Measurements from ENCODE around the gene PHACTR3. TPM values are rescaled to one million over a fixed set of nuclear protein-coding genes. Genes with fewer than 3 reads are reported as not detected.

Gene PHACTR3
- total RNA-seq, 1 donor from 2014 or later = not detected

DNA sequence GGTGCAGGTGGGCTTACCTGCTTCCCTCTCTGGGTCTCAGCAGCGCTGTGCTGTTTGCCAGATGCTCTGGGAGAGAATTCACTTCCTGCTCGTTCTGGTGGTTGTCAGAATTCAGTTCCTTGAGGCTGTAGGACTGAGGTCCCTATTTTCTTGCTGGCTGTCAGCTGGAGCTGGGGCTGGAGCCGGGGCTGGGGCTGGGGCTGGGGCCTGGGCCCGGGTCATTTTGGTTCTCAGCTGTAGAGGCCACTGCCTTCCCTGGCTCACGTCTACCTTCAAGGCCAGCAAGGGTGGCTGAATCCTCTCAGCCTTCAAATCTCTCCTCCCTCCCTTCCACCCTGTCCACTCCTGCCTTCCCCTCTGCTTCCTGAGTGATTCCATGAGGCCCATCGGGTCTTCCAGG lies 16.8 kb upstream of the PHACTR3 start:
- TF ChIP-seq, protein P1, sequence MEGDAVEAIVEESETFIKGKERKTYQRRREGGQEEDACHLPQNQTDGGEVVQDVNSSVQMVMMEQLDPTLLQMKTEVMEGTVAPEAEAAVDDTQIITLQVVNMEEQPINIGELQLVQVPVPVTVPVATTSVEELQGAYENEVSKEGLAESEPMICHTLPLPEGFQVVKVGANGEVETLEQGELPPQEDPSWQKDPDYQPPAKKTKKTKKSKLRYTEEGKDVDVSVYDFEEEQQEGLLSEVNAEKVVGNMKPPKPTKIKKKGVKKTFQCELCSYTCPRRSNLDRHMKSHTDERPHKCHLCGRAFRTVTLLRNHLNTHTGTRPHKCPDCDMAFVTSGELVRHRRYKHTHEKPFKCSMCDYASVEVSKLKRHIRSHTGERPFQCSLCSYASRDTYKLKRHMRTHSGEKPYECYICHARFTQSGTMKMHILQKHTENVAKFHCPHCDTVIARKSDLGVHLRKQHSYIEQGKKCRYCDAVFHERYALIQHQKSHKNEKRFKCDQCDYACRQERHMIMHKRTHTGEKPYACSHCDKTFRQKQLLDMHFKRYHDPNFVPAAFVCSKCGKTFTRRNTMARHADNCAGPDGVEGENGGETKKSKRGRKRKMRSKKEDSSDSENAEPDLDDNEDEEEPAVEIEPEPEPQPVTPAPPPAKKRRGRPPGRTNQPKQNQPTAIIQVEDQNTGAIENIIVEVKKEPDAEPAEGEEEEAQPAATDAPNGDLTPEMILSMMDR (IDR thresholded peaks at IDR 0.05) = no peak
- Mint-ChIP-seq H3K4me3 (ENCODE audit: unreplicated experiment) (no peak overlapping the region), H3K27ac (ENCODE audit: unreplicated experiment) (no peak overlapping the region), H3K27me3 (ENCODE audit: low read depth) (peaks cover 32% of the 10 kb centered on the region), H3K36me3 (ENCODE audit: low read depth) (no peaks in the 10 kb centered on the region), H3K9me3 (ENCODE audit: low read depth) (no peaks in the 10 kb centered on the region), H3K4me1 (ENCODE audit: low read depth) (no peaks in the 10 kb centered on the region)
- no peak for DNase-seq (ENCODE audit: low spot score)

DNA sequence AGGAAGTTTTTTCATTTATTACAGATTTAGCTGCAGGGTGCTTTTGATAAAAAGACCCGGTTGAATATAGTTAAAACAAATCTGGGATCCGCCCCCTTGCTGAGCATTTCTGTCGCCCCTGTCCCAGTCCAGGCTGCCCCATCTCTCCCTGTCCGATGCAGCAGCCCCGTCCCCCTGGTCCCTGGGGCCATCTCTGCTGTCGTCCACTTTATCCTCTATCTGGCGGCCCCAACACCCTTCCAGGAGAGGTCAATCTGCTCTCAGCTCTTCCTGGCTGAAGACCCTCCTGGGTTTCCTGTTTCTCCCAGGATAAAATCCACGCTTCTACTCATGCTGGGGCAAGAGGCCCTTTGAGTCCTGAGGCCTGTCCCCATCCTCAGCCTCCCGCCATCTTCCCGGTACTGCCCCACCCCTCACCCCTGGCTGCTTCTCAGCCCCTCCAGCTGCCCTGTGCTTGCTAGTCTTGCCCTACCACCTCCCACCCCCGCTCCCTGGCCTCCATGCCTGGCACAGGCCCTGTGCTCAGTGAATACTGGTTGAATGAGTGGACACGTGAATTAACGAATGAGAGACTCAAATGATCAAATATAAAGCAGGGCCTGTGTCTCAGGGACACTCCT lies 16.0 kb upstream of the PHACTR3 start:
- H3K27me3 Mint-ChIP-seq (ENCODE audit: low read depth) = peaks cover 28% of the 10 kb centered on the region
- H3K27ac Mint-ChIP-seq (ENCODE audit: unreplicated experiment) = no peak overlapping the region
- no peaks in the 10 kb centered on the region for H3K9me3 Mint-ChIP-seq (ENCODE audit: low read depth)
- no peaks in the 10 kb centered on the region for H3K4me1 Mint-ChIP-seq (ENCODE audit: low read depth)
- no peak overlapping the region for H3K4me3 Mint-ChIP-seq (ENCODE audit: unreplicated experiment)
- H3K36me3 Mint-ChIP-seq (ENCODE audit: low read depth) = no peaks in the 10 kb centered on the region
- DNase-seq (ENCODE audit: low spot score) = no peak
- TF ChIP-seq, protein P1 (IDR thresholded peaks at IDR 0.05) = no peak

DNA sequence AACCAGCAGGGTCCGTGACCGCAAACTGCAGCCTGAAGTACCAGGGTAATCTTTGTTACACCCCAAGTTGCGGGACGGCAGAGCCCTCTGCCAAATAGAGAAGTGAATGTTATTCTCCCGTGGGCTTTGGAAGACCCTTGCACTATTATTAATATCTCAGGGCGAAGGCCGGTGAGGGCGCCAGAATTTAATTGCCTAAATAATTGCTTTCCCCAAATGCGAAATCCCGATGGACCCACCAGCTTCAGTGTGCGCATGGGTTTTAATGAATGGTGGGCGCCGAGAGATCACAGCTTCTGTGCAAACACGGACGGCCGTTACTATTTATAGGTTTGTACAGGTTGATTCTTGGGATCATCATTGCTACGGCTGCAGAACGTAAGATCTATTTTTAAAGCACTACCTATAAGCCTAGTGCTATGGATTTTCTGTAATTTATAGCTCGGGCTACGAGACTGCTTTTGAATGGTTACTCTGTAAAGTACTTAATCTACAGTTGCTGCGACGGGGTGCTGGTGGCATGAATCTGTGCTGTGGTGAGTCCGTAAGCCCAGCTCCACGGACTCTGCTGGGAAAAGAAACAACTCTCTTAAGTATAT lies 15.2 kb upstream of the PHACTR3 start:
- H3K36me3 Mint-ChIP-seq (ENCODE audit: low read depth) = no peaks in the 10 kb centered on the region
- no peaks in the 10 kb centered on the region for H3K4me1 Mint-ChIP-seq (ENCODE audit: low read depth)
- no peak overlapping the region for H3K27ac Mint-ChIP-seq (ENCODE audit: unreplicated experiment)
- peaks cover 29% of the 10 kb centered on the region for H3K27me3 Mint-ChIP-seq (ENCODE audit: low read depth)
- TF ChIP-seq, protein P1 (IDR thresholded peaks at IDR 0.05) = no peak
- no peak for DNase-seq (ENCODE audit: low spot score)
- no peaks in the 10 kb centered on the region for H3K9me3 Mint-ChIP-seq (ENCODE audit: low read depth)
- no peak overlapping the region for H3K4me3 Mint-ChIP-seq (ENCODE audit: unreplicated experiment)

DNA sequence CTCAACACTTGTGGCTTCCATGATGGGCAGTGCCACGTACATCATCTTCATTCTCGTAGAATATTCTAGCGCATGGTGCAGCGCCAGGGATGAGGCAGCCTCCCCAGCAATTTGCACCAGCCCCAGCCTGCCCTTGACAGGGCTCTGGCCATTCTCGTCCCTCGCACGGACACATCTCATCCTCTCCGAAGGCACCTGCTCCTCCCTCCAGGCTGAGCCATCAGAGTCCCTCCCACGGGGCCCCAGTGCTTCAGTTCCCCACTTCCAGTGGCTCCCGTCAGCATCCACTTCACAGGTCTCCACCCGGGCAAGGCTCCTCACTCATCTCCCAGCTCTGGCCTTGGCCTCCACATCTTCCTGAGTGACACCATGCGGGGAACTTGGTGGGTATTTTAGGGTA lies 13.3 kb upstream of the PHACTR3 start:
- H3K9me3 Mint-ChIP-seq (ENCODE audit: low read depth) = no peaks in the 10 kb centered on the region
- H3K4me1 Mint-ChIP-seq (ENCODE audit: low read depth) = no peaks in the 10 kb centered on the region
- no peak for DNase-seq (ENCODE audit: low spot score)
- peaks cover 33% of the 10 kb centered on the region for H3K27me3 Mint-ChIP-seq (ENCODE audit: low read depth)
- H3K27ac Mint-ChIP-seq (ENCODE audit: unreplicated experiment) = no peak overlapping the region
- H3K36me3 Mint-ChIP-seq (ENCODE audit: low read depth) = no peaks in the 10 kb centered on the region
- TF ChIP-seq, protein P1 (IDR thresholded peaks at IDR 0.05) = no peak
- no peak overlapping the region for H3K4me3 Mint-ChIP-seq (ENCODE audit: unreplicated experiment)

DNA sequence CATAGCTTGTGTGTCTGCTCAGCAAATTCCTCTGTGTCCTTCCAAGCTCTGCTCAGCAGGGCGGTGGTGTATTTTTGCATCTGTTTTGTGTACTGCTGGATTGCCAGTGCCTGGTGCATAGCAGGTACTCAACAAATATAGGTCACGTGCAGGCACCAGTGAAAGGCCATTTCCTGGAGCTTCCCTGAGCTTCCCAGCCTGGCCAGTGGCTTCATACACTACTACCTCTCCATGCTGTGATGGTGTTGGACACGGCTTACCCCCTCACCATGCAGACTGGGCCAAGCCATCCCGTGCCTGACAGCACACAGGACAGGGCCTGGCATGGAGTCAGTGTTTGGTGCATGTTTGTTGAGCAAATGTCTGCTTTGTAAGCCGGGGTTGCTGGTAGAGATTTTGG lies 7.7 kb upstream of the PHACTR3 start:
- Mint-ChIP-seq H3K36me3 (ENCODE audit: low read depth) (no peaks in the 10 kb centered on the region), H3K27me3 (ENCODE audit: low read depth) (peaks cover 54% of the 10 kb centered on the region), H3K27ac (ENCODE audit: unreplicated experiment) (no peak overlapping the region), H3K4me1 (ENCODE audit: low read depth) (no peaks in the 10 kb centered on the region), H3K9me3 (ENCODE audit: low read depth) (no peaks in the 10 kb centered on the region), H3K4me3 (ENCODE audit: unreplicated experiment) (no peak overlapping the region)
- no peak for DNase-seq (ENCODE audit: low spot score)
- TF ChIP-seq, protein P1 (IDR thresholded peaks at IDR 0.05) = no peak
